ENCODE measurements around the gene FAM107B. TPM values are rescaled to one million over a fixed set of nuclear protein-coding genes. Genes with fewer than 3 reads are reported as not detected.

The FAM107B gene
- total and polyA plus RNA-seq, 2 of the 8 experiments (the other 6 are each of a cell fraction or from before 2014, with no cell fraction given): 7.5 to 28.1 TPM

DNA sequence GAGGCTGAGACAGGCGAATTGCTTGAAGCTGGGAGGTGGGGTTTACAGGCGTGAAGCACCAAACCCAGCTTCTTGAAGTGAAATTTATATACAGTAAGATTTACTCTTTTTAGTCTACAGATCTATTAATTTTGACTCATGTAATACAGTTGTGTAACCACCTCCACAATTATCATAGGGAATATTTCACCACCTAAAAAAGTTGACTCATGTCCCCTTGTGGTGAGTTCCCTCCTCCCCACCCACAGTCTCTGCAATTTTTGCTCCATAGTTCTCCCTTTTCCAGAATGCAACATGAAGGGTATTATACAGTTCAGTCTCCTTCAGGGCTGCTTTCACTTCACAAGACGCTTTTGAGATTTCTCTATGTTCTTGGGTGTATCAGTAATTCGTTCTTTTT lies 156.8 kb downstream of the FAM107B start:
- no peak overlapping the region for H3K56ac ChIP-seq (replicated peaks; ENCODE audit: insufficient read length, low read depth, low read length)
- H3K79me1 ChIP-seq (ENCODE audit: low read depth, low read length): no peaks in the 10 kb centered on the region
- FAIRE-seq (no peak), DNase-seq (ENCODE audit: low read depth in 1 of 2, low spot score in 2 of 2) (no peak)
- H2BK12ac ChIP-seq (ENCODE audit: low read depth, low read length): no peak overlapping the region
- no peak overlapping the region for H2BK120ac ChIP-seq (replicated peaks; ENCODE audit: low read depth, low read length)
- no peak overlapping the region for H4K5ac ChIP-seq (ENCODE audit: insufficient read length, low read depth, low read length)
- no peak overlapping the region for H3K4ac ChIP-seq (replicated peaks; ENCODE audit: insufficient read length, low read depth, low read length)
- H3K14ac ChIP-seq (ENCODE audit: insufficient read length): no peak overlapping the region
- H3K4me2 ChIP-seq (ENCODE audit: insufficient read depth in 1 of 2, low read depth in 2 of 2, low read length in 2 of 2): no peak overlapping the region
- no peaks in the 10 kb centered on the region for H3K9me3 ChIP-seq (ENCODE audit: insufficient read depth in 2 of 2, low read depth in 1 of 2, low read length in 1 of 2)
- no peak overlapping the region for H2AFZ ChIP-seq (ENCODE audit: low read length)
- H3K18ac ChIP-seq (ENCODE audit: extremely low read depth, low read length): no peak overlapping the region
- H3K23ac ChIP-seq (ENCODE audit: insufficient read length): no peak overlapping the region
- H3K36me3 ChIP-seq (ENCODE audit: control insufficient read depth in 2 of 4, insufficient read depth in 4 of 4, low read length in 3 of 4): no peaks in the 10 kb centered on the region
- ChIA-PET POLR2A (ENCODE audit: partially characterized antibody) (interaction anchor here (0.6 to 0.7 kb wide), 2 partner anchors 10 to 218 kb away, joined by 3 read pairs; no protein-coding TSS in a partner anchor), CTCF (ENCODE audit: partially characterized antibody) (interaction anchor here (0.6 to 1.7 kb wide), 3 partner anchors 10 to 109 kb away, joined by 3 to 6 read pairs (median 4); no protein-coding TSS in a partner anchor)
- no peaks in the 10 kb centered on the region for H4K20me1 ChIP-seq (replicated peaks in 1 of 2; ENCODE audit: control insufficient read depth in 1 of 2, insufficient read depth in 2 of 2, low read length in 2 of 2)
- no peaks in the 10 kb centered on the region for H3K79me2 ChIP-seq (ENCODE audit: control insufficient read depth in 1 of 2, insufficient read depth in 2 of 2, low read length in 2 of 2)
- no peak overlapping the region for H4K91ac ChIP-seq (replicated peaks; ENCODE audit: insufficient read length, low read length)
- H2BK15ac ChIP-seq (ENCODE audit: low read length): no peak overlapping the region
- H2AK5ac ChIP-seq (ENCODE audit: low read depth, low read length): no peak overlapping the region
- H3K27ac ChIP-seq (ENCODE audit: low read depth, low read length): no peak overlapping the region
- H3K4me3 ChIP-seq (ENCODE audit: extremely low read depth in 1 of 4, insufficient read depth in 2 of 4, low read depth in 3 of 4, low read length in 4 of 4): no peak overlapping the region
- H2BK5ac ChIP-seq (ENCODE audit: low read depth, low read length): no peak overlapping the region
- H3K27me3 ChIP-seq (replicated peaks in 1 of 4; ENCODE audit: control insufficient read depth in 3 of 4, extremely low read depth in 1 of 4, insufficient read depth in 3 of 4, low read length in 3 of 4): peaks cover 0 to 1% (median 0%) of the 10 kb centered on the region in 4 experiments; a peak in 1 of 7 replicates
- WGBS, 2 experiments (ENCODE audit: extremely low coverage in 1 of 2, insufficient coverage in 1 of 2, insufficient read length in 1 of 2, insufficient replicate concordance in 2 of 2, low coverage in 1 of 2, low lambda C conversion rate in 2 of 2, missing lambda C conversion rate in 1 of 2): 78% methylated on average over 4 of the region's 4 CpGs; no CpG with 5 or more reads in 1 of the 2 experiments
- H3K9ac ChIP-seq (replicated peaks in 1 of 4; ENCODE audit: extremely low read depth in 1 of 4, low read depth in 3 of 4, low read length in 3 of 4): no peak overlapping the region
- no peaks in the 10 kb centered on the region for H3K23me2 ChIP-seq (ENCODE audit: low read depth, low read length)
- H2BK20ac ChIP-seq (ENCODE audit: low read length): no peak overlapping the region
- no peak overlapping the region for H4K8ac ChIP-seq (ENCODE audit: extremely low read depth, insufficient read depth, low read length)
- H3K4me1 ChIP-seq (replicated peaks in 1 of 4; ENCODE audit: control insufficient read depth in 3 of 4, insufficient read depth in 4 of 4, low read length in 3 of 4): no peaks in the 10 kb centered on the region; a peak in 1 of 7 replicates
- TF ChIP-seq NRF1 (IDR thresholded peaks at IDR 0.05; ENCODE audit: low read depth, low read length) (no peak), JUND (IDR thresholded peaks at IDR 0.05; ENCODE audit: low read length) (no peak), CREB1 (IDR thresholded peaks at IDR 0.05) (no peak), RFX5 (IDR thresholded peaks at IDR 0.05; ENCODE audit: borderline replicate concordance, low read depth, low read length) (no peak), POLR2AphosphoS5 (IDR thresholded peaks at IDR 0.05; ENCODE audit: low read depth, low read length) (no peak), CEBPB (IDR thresholded peaks at IDR 0.05; ENCODE audit: low read depth, low read length) (no peak), SAP30 (IDR thresholded peaks at IDR 0.05; ENCODE audit: insufficient read depth, insufficient replicate concordance, low read length) (no peak), FOSL1 (IDR thresholded peaks at IDR 0.05; ENCODE audit: insufficient read depth, low read depth, low read length) (no peak), TEAD4 (IDR thresholded peaks at IDR 0.05; ENCODE audit: low read depth, low read length) (no peak), EP300 (IDR thresholded peaks at IDR 0.05; ENCODE audit: borderline replicate concordance in 1 of 2, low read depth in 2 of 2, low read length in 2 of 2) (no peak), SP2 (IDR thresholded peaks at IDR 0.05; ENCODE audit: low read length) (no peak)
- TF ChIP-seq, protein P1, sequence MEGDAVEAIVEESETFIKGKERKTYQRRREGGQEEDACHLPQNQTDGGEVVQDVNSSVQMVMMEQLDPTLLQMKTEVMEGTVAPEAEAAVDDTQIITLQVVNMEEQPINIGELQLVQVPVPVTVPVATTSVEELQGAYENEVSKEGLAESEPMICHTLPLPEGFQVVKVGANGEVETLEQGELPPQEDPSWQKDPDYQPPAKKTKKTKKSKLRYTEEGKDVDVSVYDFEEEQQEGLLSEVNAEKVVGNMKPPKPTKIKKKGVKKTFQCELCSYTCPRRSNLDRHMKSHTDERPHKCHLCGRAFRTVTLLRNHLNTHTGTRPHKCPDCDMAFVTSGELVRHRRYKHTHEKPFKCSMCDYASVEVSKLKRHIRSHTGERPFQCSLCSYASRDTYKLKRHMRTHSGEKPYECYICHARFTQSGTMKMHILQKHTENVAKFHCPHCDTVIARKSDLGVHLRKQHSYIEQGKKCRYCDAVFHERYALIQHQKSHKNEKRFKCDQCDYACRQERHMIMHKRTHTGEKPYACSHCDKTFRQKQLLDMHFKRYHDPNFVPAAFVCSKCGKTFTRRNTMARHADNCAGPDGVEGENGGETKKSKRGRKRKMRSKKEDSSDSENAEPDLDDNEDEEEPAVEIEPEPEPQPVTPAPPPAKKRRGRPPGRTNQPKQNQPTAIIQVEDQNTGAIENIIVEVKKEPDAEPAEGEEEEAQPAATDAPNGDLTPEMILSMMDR (IDR thresholded peaks at IDR 0.05; ENCODE audit: control extremely low read depth in 1 of 3, insufficient read depth in 1 of 3, low read depth in 1 of 3, low read length in 3 of 3): no peak

All from H1 (cell line).